K562 (cell line): ENCODE data around the gene HS6ST1.

Experiments
- CTCF ChIP-seq, 3 experiments: IDR thresholded peaks in 2 of 3; conservative IDR thresholded peaks in 1 of 3; 2 replicates each; pipeline ENCODE4 v1.5.1; 2011 to 2012; ENCODE audit warnings: low read length in 3 of 3, mild to moderate bottlenecking in 3 of 3, control low read depth in 2 of 3, improper control_type of control experiment in 1 of 3, inconsistent platforms in 1 of 3, low read depth in 1 of 3, mixed read lengths in 1 of 3, moderate library complexity in 1 of 3; ENCODE audit not compliant: insufficient read depth in 2 of 3
- E2F4 ChIP-seq: sonication (generic); formaldehyde crosslinking; IDR thresholded peaks from 2 replicates; pipeline ENCODE4 v1.8.0; 2022; ENCODE audit warnings: mild to moderate bottlenecking, low read depth, missing genetic modification reagents
- E4F1 ChIP-seq: fragments of 250-450 bp; sonication (Bioruptor Pico); IDR thresholded peaks from 2 replicates; pipeline ENCODE4 v1.5.0; 2021; ENCODE audit warnings: mild to moderate bottlenecking, borderline replicate concordance
- EP400 ChIP-seq: fragments of 450-650 bp; IDR thresholded peaks from 2 replicates; pipeline ENCODE4 v1.6.1; 2017; ENCODE audit warnings: antibody characterized with exemption, mild to moderate bottlenecking, moderate library complexity
- RHOXF2B ChIP-seq: fragments of 250-450 bp; sonication (Bioruptor Pico); conservative IDR thresholded peaks from 2 replicates; pipeline ENCODE4 v1.5.1; 2021
- SP1 ChIP-seq: sonication (generic); formaldehyde crosslinking; IDR thresholded peaks from 2 replicates; pipeline ENCODE4 v1.8.1; 2022; ENCODE audit warnings: mild to moderate bottlenecking, missing genetic modification reagents
- TCF7L2 ChIP-seq: fragments of 150-350 bp; IDR thresholded peaks from 2 replicates; pipeline ENCODE4 v1.6.1; 2016; ENCODE audit warnings: low read depth, mild to moderate bottlenecking, low read length, moderate library complexity
- ZNF384 ChIP-seq: IDR thresholded peaks from 2 replicates; pipeline ENCODE4 v1.6.1; 2012; ENCODE audit warnings: low read depth, low read length, improper control_type of control experiment

- TF ChIP-seq ZNF384 (no peak), CTCF (IDR thresholded peaks at IDR 0.05 in 2 of 3, conservative IDR thresholded peaks at IDR 0.05 in 1 of 3; ENCODE audit: insufficient read depth in 2 of 3, low read depth in 1 of 3, low read length in 3 of 3) (no peak), SP1 (CRISPR knock-in tag) (no peak), RHOXF2B (CRISPR knock-in tag) (no peak), EP400 (no peak), E2F4 (CRISPR knock-in tag) (no peak), TCF7L2 (no peak), E4F1 (CRISPR knock-in tag) (no peak)
Measured at GRCh38 chr2:128260239-128261138, 58.2 kb downstream of the HS6ST1 start.
